Measurements from ENCODE around the gene RGL2.
"Not testable (repeated sequence)": the region's sequence is repeated elsewhere in the genome, so short reads cannot be mapped to it uniquely, and the experiment has no call there.

The RGL2 gene

GRCh38 chr6:33272275-33273128, 26.2 kb downstream of the RGL2 start:
- DNase-seq = no peak

DNA sequence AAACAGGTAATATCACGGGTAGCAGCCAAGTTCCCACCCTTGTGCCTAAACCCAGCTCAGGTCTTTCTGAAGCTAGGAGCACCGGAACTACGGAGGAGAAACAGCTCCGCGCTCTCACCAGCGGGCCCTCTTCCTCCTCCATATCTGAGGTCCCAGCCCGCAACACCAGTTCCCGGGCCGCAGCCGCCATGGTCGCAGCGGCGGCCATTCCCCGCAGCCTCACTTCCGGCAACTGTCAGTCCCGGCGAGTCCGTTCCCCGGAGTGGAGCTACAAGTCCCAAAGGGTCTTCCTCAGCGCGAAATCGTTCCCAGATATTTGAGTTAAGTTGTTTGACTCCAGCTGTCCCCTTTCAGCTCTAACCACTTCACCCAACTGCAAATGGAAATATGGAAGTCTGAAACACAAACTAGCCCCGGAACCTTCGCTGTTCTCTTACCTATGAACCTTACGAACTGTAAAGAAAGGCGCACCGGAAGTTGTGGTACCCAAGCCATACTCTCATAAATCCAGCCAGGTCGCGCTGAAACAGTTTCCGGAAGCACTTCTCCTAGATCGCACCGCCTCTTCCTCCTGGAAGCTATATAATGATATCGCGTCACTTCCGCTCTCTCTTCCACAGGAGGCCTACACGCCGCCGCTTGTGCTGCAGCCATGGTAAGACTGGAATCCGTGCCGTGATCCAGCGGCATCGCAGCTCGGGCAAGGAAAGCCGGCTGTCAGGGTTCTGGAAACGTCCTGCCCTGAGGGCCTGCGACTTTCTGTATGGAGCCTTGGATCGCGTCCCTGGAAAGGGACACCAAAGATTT, 27.1 kb downstream of the RGL2 start, which contains the start of the genes RPS18 and VPS52:
TSS of gene RPS18 (plus strand) at position 608 of the 807 bp plus-strand sequence. CDS start at position 653, 45 bp downstream.
TSS of gene VPS52 (minus strand) at position 409 of the 807 bp plus-strand sequence. CDS start at position 208, 201 bp downstream.
- DNase-seq = peak; percentile 91

DNA sequence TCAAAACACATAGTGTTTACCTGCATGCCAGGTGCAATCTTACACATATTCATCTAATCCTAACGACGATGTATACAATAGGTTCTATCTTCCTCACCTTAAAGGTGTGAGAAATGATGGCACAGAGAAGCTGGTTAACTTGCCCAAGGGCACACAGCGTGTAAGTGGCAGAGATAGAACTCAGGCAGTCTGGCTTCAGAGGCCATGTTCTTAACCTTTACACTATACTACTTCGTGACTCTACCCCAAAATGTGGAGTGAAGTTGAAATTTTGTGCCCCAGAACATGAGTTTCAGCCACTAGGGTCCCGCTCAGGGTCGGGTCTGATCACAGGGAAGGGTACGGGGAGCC, 27.6 kb downstream of the RGL2 start:
- DNase-seq = no peak

DNA sequence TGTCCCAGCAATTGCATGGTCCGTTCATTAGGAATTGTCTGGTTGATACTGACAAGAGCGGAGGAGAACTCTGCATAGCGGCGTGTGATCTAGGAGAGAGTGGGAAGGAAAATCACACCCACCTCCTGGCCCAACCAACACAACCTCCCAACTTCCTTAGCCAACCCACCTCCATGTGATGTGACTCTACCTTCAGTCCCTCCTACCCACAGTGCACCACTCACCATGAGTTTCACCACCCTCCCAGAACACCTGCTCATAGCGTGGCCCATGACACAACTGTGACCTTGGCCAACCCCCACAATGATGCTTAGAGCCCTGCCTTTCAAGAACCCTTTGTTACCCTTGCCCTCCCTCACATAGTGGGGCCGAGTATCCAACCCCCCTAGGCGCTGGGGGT, 34.7 kb downstream of the RGL2 start:
- DNase-seq = no peak

DNA sequence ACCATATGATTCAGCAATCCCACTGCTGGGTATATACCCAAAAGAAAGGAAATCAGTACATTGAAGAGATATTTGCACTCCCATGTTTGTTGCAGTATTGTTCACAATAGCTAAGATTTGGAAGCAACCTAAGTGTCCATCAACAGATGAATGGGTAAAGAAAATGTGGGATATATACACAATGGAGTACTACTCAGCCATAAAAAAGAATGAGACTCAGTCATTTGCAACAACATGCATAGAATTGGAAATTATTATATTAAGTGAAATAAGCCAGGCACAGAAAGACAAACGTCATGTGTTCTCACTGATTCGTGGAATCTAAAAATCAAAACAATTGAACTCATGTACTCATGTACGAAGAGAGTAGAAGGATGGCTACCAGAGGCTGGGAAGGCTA, 36.3 kb downstream of the RGL2 start:
- not testable (repeated sequence) for DNase-seq

DNA sequence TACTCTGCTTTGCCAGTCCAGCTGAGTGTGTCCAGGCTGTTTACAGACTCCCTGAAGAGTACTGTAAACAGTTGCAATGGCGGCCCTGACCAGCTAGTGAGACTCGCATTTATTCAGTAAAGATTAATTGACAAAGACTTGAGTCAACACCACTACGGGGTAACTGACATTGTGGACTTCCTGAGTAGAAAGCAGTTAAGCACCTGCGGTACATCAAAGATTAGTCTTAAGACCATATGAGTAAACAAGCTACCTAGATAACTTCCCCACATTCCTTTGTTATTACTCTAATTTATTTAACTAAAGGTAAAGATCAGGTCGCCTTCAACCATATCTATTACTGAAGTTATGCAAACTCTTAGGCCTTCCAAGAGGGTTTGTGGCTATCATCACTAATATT, 39.7 kb downstream of the RGL2 start:
- DNase-seq = no peak

DNA sequence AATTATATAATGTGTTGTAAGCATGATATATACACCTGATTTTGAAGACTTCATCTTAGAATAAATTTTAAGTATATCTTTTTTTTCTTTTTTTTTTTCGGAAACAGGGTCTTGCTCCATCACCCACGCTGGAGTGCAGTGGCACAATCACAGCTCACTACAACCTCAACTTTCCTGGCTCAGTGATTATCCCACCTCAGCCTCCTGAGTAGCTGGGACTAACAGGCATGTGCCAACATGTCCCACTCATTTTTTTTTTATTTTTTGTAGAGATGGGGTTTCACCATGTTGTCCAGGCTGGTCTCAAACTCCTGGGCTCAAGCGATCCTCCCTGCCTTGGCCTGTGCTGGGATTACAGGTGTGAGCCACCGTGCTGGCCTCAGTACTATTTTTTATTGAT, 44.2 kb downstream of the RGL2 start:
- DNase-seq = no peak

DNA sequence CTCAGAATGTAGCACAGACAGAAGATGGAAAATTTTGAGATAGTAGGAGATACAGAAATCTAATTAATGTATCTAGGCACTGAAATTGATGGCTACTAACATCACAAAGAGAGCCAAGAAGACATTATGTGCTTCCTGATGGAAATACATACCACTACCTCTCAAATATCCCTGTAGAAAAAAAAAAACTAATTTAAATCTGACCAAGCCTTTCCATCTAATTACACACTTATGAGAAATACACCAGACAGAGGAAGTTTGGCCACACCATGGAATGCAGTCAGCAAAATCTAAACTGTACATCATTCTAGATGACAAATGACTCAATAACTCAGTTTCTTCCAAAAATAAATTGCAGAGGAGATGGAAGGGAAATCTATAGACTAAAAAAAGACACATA, 46.0 kb downstream of the RGL2 start:
- no peak for DNase-seq

GRCh38 chr6:33251395-33252012, 47.2 kb downstream of the RGL2 start:
- no peak for DNase-seq

GRCh38 chr6:33250731-33251130, 48.0 kb downstream of the RGL2 start:
- no peak for DNase-seq

DNA sequence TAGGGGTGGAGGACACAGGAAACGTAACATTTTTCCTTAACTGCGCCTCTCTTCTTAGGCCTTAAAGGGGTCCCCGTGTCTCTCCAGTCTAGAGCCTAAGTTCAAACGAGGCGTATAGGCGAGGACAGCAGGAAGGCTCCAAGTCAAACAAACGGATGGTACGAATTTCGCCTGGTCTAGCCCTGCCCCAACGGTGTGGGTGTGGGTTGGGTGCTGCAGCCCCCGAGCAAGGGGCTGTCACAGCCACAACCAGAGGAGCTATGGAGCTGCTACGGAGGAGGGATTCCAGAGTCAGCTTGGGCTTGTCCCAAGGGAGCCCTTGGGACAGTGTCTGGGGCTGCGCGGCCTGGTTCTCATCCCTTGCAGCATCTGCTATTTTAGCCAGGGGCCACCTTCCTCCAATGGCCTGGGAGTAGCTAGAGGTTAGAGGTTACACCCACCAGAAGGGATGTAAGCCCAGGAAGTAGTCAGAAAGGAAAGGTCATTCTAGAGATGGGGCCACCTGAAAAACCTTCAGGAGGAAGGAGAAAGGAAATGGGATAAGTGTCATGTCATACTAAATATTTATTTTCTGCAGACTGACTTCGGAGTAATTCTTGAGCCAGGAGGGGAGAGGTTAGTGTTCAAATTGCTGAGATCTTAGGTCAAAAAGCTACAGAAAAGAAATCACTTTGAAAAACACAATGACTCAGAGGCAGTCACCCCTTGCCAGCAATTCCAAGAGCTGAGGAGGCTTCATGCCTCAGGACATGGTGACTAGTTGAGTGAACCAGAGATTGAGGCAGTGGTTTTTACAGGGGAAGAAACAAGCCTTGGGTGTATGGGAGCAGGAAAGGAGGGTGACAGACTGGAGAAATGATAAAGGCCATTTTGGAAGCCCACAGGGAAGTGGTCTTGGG, 48.8 kb downstream of the RGL2 start:
- no peak for DNase-seq

DNA sequence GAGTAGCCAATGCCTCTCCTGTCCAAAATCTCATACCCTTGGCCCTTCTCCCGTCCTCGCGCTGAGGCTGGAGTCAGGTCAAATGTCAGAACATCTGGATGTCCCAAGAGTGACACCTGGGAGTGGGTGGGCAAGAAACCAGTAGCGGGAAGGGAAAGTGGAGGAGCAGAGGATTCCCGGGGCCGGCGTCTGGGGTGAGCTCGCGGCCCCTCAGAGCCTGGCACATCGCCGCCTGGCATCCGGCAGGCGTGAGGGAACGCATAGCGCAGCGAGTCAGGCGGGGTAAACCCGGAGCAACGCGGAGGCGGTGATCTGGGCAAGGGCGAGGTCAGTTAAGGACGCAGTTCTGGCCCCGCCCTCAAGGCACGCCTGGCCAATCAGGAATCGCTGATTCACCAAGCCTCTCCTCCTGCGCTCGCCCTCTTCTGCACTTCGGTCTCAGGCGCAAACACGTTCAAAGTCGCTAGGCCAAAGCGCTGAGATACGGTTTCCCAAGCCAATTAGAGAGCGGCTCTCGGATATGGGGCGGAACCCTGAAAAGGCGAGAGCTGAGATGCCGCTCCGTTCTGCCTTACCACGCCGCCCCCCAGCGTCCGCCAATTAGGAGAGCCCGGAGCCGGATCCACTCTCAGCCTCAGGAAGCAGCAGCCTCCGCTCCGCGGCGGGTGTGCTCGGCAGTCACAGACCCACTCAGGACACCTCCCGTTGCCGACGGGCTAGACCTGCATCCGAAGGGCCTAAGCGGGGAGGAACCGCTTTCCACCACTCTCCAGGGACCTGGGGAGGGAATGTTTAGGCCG, 49.6 kb downstream of the RGL2 start:
- peak; percentile 96 for DNase-seq

GRCh38 chr6:33248643-33248931, 50.2 kb downstream of the RGL2 start:
- no peak for DNase-seq

GRCh38 chr6:33247977-33248642, 50.6 kb downstream of the RGL2 start:
- peak; percentile 72 for DNase-seq

DNA sequence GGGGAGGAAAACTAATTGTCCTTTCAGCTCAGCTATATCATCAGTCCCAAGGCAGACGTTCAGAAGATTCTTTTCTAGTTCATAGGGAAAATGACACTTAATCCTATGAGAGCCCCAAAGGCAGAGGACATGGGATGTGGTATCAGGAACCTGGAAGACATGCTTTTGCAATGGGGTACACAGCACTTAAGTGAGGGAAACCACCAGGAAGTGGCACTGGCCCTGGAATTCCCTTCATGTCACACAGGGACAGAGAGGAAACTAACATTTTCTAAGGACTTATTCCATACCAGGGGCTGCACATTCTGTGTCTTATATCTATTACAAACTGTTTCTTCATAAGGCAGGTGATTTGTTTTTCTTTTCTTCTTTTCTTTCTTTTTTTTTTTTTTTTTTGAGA, 55.3 kb downstream of the RGL2 start:
- DNase-seq = no peak

- DNase-seq = no peak
Observed at GRCh38 chr6:33241968-33242367, 56.8 kb downstream of the RGL2 start.

Data from NCI-H1048 (cell line).